ENCODE measurements around the gene KRTAP5-8. TPM values are rescaled to one million over a fixed set of nuclear protein-coding genes. Genes with fewer than 3 reads are reported as not detected.
"Not testable (repeated sequence)": the region's sequence is repeated elsewhere in the genome, so short reads cannot be mapped to it uniquely, and the experiment has no call there.

KRTAP5-8 gene
- total RNA-seq, 1 donor from 2014 or later: not detected

DNA sequence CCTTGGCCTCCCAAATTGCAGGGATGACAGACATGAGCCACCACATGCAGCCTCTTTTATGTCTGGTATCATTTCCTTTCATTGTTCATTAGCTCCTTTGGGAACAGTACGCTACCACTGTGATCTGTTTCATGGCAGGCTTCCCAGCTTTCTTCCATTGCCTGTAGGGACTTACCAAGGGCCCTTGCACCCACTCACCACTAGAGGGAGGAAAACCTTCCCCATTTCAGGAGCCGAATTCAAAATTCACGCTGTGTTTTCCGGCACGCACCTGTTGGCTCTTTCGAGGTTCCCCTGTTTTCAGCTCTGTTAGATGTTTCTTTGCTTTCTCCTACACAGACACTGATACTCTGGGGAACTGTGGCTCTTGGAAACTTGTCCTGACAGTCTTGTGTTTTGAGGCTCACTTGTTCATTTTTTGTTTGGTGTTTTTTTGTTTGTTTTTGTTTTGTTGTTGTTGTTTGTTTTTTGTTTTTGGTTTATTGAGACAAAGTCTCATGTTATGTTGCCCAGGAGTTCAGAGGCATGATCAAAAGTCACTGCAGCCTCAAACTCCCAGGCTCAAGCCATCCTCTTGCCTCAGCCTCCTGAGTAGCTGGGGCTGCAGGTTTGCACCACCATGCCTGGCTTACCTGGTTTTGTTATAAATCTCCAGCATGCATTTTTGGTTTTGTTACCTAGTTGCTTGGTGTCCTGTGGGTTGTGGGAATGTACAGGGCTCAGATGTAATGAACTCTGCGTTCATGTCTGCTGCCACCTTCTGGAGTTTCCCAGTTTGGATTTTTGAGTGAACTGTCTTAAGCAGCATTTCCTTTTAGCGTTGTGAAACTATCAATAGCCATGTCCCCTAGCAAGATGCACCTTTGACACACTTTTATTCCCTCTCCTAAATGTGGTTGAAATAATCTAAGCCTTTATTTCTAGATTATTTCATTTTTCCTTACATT, 42.5 kb downstream of the KRTAP5-8 start:
- peak; percentile 56 for DNase-seq (ENCODE audit: low spot score)
- H3K4me3 Mint-ChIP-seq (ENCODE audit: unreplicated experiment): no peak overlapping the region
- peaks cover 25% of the 10 kb centered on the region for H3K4me1 Mint-ChIP-seq (ENCODE audit: unreplicated experiment)
- no peaks in the 10 kb centered on the region for H3K36me3 Mint-ChIP-seq (ENCODE audit: low read depth, unreplicated experiment)
- H3K27me3 Mint-ChIP-seq (ENCODE audit: unreplicated experiment): peaks cover 1% of the 10 kb centered on the region
- peak overlapping the region; percentile 15 for H3K27ac Mint-ChIP-seq (ENCODE audit: unreplicated experiment)
- TF ChIP-seq, protein P1, sequence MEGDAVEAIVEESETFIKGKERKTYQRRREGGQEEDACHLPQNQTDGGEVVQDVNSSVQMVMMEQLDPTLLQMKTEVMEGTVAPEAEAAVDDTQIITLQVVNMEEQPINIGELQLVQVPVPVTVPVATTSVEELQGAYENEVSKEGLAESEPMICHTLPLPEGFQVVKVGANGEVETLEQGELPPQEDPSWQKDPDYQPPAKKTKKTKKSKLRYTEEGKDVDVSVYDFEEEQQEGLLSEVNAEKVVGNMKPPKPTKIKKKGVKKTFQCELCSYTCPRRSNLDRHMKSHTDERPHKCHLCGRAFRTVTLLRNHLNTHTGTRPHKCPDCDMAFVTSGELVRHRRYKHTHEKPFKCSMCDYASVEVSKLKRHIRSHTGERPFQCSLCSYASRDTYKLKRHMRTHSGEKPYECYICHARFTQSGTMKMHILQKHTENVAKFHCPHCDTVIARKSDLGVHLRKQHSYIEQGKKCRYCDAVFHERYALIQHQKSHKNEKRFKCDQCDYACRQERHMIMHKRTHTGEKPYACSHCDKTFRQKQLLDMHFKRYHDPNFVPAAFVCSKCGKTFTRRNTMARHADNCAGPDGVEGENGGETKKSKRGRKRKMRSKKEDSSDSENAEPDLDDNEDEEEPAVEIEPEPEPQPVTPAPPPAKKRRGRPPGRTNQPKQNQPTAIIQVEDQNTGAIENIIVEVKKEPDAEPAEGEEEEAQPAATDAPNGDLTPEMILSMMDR (IDR thresholded peaks at IDR 0.05; ENCODE audit: unreplicated experiment): peak; percentile 83
- no peaks in the 10 kb centered on the region for H3K9me3 Mint-ChIP-seq (ENCODE audit: unreplicated experiment)

DNA sequence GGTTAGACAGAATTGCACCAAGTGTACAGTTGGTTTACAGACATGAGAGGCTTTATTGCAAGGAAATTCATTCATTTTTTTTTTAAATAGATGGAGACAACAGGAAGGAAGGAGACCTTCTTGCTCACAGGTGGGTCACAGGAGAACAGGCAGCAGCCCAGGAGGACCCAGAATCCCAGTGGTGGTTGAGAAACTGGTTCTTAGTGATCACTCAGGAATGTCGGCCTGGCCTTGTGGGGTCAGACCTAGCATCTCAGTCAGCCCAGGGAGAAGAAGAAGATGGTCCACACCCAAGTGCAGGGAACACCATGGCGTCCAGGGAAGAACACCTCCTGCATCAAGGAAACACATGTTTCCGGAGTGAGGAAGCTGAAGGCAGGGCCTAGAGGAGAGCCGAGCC, 44.0 kb downstream of the KRTAP5-8 start:
- H3K4me3 Mint-ChIP-seq (ENCODE audit: unreplicated experiment): no peak overlapping the region
- TF ChIP-seq, protein P1 (IDR thresholded peaks at IDR 0.05; ENCODE audit: unreplicated experiment): no peak
- no peak for DNase-seq (ENCODE audit: low spot score)
- H3K9me3 Mint-ChIP-seq (ENCODE audit: unreplicated experiment): no peaks in the 10 kb centered on the region
- no peak overlapping the region for H3K27ac Mint-ChIP-seq (ENCODE audit: unreplicated experiment)
- H3K36me3 Mint-ChIP-seq (ENCODE audit: low read depth, unreplicated experiment): no peaks in the 10 kb centered on the region
- H3K27me3 Mint-ChIP-seq (ENCODE audit: unreplicated experiment): peaks cover 1% of the 10 kb centered on the region
- H3K4me1 Mint-ChIP-seq (ENCODE audit: unreplicated experiment): peaks cover 25% of the 10 kb centered on the region

DNA sequence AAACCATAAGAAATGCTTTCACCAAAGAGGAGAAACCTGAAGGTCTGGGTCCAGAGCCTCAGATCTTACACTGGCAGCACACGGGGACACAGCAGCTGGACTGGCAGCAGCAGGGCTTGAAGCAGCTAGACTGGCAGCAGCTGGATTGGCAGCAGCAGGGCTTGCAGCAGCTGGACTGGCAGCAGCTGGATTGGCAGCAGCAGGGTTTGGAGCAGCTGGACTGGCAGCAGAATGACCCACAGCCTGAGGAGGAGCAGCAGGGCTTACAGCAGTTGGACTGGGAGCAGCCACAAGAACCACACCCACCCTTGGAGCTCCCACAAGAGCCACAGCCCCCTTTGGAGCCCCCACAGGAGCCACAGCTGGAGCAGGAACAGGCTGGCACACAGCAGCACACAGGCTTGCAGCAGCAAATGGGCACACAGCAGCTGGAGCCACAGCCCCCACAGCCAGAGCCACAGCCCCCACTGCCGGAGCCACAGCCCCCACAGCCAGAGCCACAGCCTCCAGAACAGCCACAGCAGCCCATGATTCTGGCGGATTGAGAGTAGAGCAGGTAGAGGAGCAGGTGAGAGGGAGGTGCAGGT, 44.6 kb downstream of the KRTAP5-8 start, which contains the start of gene KRTAP5-11:
KRTAP5-11 (minus strand) TSS at position 567 of the 587 bp plus-strand sequence; CDS start at position 529, 38 bp downstream.
- peaks cover 25% of the 10 kb centered on the region for H3K4me1 Mint-ChIP-seq (ENCODE audit: unreplicated experiment)
- H3K4me3 Mint-ChIP-seq (ENCODE audit: unreplicated experiment): no peak within 1 kb of the TSS
- no peaks in the 10 kb centered on the region for H3K36me3 Mint-ChIP-seq (ENCODE audit: low read depth, unreplicated experiment)
- no peak for DNase-seq (ENCODE audit: low spot score)
- peaks cover 1% of the 10 kb centered on the region for H3K27me3 Mint-ChIP-seq (ENCODE audit: unreplicated experiment)
- no peak within 1 kb of the TSS for H3K27ac Mint-ChIP-seq (ENCODE audit: unreplicated experiment)
- no peaks in the 10 kb centered on the region for H3K9me3 Mint-ChIP-seq (ENCODE audit: unreplicated experiment)
- TF ChIP-seq, protein P1 (IDR thresholded peaks at IDR 0.05; ENCODE audit: unreplicated experiment): no peak

DNA sequence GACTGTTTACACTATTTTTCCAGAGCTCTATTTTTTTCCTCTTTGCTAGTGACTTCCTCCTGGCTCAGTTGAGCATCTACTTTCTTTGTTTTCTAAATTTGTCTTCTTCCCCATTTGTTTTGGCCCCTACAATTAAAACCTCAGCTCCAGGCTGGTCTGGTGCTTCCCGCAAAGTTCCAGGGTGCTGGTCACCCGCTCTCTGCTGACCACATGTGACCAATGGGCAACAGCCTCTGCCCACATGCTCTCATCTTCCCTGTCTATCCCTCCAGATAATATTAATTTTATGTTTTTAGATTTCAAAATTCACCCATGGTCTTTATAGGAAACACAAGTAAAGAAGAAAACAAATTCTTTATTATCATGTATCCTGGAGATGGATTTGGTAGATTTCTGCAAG, 45.1 kb downstream of the KRTAP5-8 start:
- not testable (repeated sequence) for H3K4me3 Mint-ChIP-seq (ENCODE audit: unreplicated experiment); H3K27ac Mint-ChIP-seq (ENCODE audit: unreplicated experiment); DNase-seq (ENCODE audit: low spot score); H3K27me3 Mint-ChIP-seq (ENCODE audit: unreplicated experiment); H3K36me3 Mint-ChIP-seq (ENCODE audit: low read depth, unreplicated experiment); H3K9me3 Mint-ChIP-seq (ENCODE audit: unreplicated experiment)
- H3K4me1 Mint-ChIP-seq (ENCODE audit: unreplicated experiment): peaks cover 25% of the 10 kb centered on the region

DNA sequence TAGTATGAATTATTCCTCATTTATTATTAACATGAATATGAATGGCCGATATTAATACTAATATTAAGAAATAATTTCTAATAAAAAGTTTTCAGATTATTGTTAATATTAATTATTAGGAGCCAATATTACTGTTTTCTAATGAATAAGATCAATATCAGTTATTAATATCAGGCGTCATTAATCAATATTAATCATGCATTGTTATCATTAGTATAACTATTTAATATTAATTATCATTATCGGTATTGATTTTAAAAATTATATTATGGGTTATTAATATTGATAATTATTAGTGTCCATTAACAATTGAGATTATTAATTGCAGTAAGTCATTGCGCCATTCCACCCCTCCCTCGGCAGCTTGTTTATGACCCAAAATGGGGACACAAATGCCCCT, 47.8 kb downstream of the KRTAP5-8 start:
- not testable (repeated sequence) for H3K36me3 Mint-ChIP-seq (ENCODE audit: low read depth, unreplicated experiment); H3K27ac Mint-ChIP-seq (ENCODE audit: unreplicated experiment); H3K27me3 Mint-ChIP-seq (ENCODE audit: unreplicated experiment); DNase-seq (ENCODE audit: low spot score); H3K4me3 Mint-ChIP-seq (ENCODE audit: unreplicated experiment); H3K9me3 Mint-ChIP-seq (ENCODE audit: unreplicated experiment)
- H3K4me1 Mint-ChIP-seq (ENCODE audit: unreplicated experiment): peaks cover 14% of the 10 kb centered on the region

DNA sequence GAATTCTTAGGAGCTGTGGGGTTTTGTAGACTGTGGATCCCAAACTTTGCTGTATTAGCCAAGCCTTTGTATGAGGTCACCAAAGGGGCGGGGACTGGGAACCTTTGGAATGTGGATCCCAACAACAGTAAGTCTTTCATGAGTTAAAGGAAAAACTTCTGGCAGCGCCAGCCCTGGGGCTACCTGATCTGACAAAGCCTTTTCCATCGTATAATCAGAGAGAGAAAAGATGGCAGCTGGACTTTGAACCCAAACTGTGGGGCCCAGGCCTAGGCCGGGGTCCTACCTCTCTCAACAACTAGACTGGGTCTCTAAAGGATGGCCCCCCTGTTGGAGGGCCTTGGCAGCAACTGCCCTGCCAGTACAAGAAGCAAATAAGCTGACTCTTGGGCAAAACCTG, 50.5 kb downstream of the KRTAP5-8 start:
- not testable (repeated sequence) for H3K36me3 Mint-ChIP-seq (ENCODE audit: low read depth, unreplicated experiment); H3K27ac Mint-ChIP-seq (ENCODE audit: unreplicated experiment); H3K4me3 Mint-ChIP-seq (ENCODE audit: unreplicated experiment); DNase-seq (ENCODE audit: low spot score); H3K9me3 Mint-ChIP-seq (ENCODE audit: unreplicated experiment); H3K27me3 Mint-ChIP-seq (ENCODE audit: unreplicated experiment); H3K4me1 Mint-ChIP-seq (ENCODE audit: unreplicated experiment)

Other genes with a start within 250 kb of the KRTAP5-8 start
- gene DHCR7, start 89.6 kb upstream of the KRTAP5-8 start, total RNA-seq (ENCODE audit: unreplicated experiment): 130 TPM
- 69.0 TPM for gene NADSYN1, start 84.8 kb upstream of the KRTAP5-8 start, total RNA-seq (ENCODE audit: unreplicated experiment)
- not detected for gene KRTAP5-7, start 10.8 kb upstream of the KRTAP5-8 start, total RNA-seq (ENCODE audit: unreplicated experiment)
- gene KRTAP5-9, start 10.4 kb downstream of the KRTAP5-8 start, total RNA-seq (ENCODE audit: unreplicated experiment): 0.80 TPM
- 0.23 TPM for gene KRTAP5-10, start 27.5 kb downstream of the KRTAP5-8 start, total RNA-seq (ENCODE audit: unreplicated experiment)
- not detected for gene KRTAP5-11, start 44.9 kb downstream of the KRTAP5-8 start, total RNA-seq (ENCODE audit: unreplicated experiment)